LoVo (cell line): ENCODE measurements around the gene LYZL6.
"Not testable (repeated sequence)": the region's sequence is repeated elsewhere in the genome, so short reads cannot be mapped to it uniquely, and the experiment has no call there.

ENCODE experiments used
- DNase-seq: peaks from one replicate; pipeline ENCODE4 v3.0.0-alpha.2; 2016; ENCODE audit warnings: low spot score

LYZL6 gene

DNA sequence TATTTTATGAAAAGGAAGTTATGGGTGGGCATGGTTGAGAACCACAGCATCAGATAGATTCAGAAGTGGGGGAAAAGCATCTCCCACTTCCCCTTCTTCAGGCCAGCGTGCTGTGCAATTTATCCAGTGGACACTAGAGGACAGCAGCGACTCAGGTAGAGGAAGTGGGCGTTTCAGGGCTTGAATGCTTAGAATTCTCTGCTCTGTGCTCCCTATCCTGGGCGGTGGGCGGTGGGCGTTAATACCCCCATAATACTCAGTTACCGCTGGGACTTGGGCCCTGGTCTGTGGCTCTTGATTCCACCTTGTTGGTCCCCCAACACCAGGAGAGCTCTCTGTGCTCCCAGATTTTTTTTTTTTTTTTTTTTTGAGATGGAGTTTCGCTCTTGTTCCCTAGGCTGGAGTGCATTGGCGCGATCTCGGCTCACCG lies 3.7 kb upstream of the LYZL6 start:
- DNase-seq, result peak; percentile 56

DNA sequence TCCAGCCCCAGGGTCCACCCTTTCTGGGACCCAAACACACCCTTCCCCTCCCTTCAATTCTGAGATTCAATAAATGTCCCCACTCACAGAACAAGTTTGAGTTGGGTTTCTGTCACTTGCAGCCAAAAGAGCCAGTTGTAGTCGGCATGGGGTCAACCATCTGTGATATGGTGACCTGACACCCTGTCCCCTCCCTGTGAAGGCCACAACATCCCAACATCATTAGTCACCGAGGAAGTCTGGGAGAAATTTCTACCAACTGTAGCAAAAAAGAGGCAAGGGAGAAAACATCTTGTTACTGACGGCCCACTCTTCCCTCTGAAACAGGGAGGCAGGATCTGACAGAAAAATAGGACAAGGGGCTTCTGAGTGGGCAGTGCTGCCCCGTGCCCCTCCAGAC lies 638 bp upstream of the LYZL6 start:
- peak; percentile 11 for DNase-seq

DNA sequence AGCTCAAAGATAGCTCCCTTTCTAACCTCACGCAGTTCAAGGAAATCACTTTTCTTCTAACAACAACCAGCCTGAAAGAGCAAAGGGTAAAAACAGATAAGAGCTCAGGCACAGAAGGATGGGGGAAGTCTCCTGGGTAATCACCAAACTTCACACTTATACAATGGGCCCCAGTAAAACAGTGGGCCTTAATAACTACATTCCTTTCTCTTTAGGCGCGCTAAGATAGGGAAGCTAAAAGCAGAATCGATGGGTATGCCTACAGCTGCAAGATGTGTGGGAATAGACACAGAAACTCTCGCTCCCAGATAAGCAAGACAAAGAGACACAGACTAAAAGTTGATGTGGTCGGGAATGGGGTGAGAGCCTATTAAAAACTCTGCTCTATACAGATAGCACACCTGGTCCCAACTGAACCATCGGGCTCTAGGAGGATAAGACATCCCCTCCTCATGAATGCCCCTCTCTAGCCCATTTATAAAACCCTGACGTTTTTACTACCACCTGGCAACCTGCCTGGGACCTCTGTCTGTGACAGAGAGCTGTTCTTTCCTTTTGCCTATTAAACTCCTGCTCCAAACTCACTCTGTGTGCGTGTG lies 826 bp downstream of the LYZL6 start:
- DNase-seq, result no peak

DNA sequence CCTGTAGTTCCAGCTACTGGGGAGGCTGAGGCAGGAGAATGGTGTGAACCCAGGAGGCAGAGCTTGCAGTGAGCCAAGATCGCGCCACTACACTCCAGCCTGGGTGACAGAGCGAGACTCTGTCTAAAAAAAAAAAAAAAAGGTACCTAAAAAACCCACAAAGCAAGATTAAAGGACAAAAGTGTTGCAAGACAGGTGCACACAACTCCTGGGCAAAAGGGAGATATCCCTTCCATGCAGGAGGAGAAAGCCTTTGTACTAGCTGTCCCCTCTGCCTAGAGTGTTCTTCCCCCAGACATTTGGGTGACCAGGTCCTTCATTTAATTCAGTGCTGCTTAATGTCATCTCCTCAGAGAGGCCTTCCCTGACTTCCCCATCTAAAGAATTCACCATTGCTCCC lies 5.0 kb downstream of the LYZL6 start:
- DNase-seq, result not testable (repeated sequence)

DNA sequence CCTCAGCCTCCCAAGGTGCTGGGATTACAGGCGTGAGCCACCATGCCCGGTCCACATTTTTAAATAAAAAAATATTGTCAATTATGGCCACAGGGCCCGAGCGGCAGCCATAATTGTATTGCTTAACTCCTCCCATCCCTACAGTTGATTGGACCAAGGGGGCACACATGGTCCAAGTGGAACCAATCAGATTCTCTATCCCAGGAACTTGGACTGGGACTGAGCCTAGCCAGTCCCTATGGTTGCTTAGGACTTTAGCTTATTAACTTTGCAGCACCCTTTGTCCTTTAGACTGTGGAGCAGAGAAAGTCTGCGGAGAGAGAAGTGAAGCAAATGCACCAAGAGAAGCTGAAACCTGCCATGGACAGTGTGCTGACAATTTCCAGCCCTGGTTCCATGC lies 7.5 kb downstream of the LYZL6 start:
- DNase-seq, result no peak

DNA sequence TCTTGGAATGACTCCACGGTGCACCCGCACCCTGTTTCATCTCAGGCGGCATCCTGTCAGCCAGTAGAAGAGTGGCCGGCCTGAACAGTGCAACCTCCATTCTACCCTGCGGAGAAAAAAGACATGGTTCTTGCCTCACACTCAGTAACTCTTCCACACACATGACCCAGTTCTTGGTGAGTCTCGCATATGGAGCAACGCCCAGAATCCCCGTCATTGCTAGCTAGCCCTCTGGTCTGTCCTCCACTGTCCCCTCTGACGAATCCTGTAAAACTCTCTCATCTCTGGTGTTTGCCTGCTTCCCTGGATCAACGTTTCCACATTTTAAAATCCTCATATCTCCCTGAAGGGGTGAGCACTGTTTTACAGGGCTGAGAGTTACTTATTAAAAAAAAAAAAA lies 8.8 kb downstream of the LYZL6 start:
- DNase-seq, result no peak

DNA sequence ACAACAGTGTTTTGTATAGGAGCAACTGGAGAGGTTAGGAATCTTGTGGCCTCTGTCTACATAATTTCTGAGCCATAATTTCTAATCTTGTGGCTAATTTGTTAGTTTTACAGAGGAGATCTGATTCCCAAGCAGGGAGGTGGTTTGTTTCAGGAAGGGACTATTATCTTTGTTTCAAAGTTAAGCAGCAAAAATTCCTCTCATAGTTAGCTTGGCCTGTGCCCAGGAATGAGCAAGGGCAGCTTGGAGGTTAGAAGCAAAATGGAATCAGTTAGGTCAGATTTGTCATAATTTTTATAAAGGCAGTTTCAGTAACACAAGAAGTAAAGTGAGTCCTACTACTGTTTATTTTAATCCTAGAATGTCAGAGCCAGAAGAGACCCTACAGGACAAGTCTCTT lies 10.9 kb downstream of the LYZL6 start:
- DNase-seq, result no peak

DNA sequence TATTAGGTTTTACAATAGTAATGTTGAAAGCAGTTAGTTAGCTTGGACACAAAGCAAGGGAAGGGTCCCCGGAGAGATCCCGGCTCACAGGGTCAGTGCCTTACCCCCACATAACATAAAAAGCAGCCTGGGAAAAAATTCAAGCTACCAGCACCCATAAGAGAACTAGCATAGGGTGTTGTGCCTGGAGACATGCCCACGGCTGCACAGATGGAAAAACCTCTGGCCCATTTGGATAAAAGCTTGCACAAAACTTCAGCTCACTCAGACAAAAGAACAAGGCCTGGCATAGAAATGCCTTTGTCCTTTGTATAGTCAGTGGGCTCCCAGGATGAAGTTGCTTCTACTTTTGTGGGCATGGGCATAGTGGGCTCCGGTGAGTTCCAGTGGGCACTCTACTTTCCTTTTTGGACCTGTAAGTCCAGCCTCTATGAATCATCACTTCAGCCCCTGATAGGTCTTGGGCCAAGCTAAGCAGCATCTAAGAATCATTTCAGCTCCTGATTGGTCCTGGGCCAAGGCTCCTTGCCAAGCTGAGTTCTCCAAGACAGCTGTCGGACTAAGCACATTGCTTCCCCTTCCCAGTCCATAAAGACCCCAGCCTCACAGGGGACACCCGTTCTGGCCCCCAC lies 11.6 kb downstream of the LYZL6 start:
- no peak for DNase-seq

DNA sequence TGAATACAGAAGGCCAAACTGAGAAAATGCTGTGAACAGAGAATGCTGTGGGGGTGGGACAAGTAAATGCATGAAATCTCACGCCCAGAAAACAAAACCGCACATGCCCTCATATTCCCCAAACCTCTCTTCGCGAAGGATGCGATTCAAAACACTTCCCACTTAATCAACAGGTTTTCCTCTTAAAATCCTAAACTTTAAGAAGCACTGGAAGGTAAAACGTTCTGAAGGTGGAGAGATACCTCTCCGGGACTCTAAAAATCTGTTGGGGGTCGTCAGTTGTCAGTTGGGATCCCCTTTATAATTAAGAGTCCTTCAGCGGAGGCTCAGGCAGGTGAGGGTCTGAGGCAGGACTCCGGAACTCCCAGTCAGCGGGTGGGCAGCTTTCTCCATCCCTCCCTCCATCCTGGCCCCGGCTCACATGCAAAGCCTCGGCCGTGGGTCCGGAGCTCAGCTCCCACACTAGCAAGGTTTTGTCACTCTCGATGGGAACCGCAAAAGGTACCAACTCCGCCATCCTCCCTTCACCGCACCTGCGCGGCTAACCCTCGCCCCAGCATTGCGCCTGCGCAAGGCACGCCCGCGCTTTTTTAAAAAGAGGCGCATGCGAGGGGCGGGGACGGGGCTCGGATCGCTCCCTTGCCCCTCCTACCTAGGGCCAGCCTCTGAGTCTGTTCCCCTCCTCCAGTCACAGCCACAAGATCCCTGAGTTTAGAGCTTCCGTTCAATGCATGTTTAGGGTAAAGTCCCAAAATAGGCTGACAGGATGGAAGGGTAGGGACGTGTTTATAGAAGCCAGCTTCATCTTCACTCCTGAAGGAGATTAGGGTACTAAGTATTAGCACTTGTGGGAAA lies 13.1 kb downstream of the LYZL6 start, which contains the start of gene RDM1:
Gene RDM1 (minus strand): TSS at position 563 of the 855 bp plus-strand sequence. CDS start 46 bp downstream, at position 517.
- DNase-seq, result peak; percentile 79

DNA sequence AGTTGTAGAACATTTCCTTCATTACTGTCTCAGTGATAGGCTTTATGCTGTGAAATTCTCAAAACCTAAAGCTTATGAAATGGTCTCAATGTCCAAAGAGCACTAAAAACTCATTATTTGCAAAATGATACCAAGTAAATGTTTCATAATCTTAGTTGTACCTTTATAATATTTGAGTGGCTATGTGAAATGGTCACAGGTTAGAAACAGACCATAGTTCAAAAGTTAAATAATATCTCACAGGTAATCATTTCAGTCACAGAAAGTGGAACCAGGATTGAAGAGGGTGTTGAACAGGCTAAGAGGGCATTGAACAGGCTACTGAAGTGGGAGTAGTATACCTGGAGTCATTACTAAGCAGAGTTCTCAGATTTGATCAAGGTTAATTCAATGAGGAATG lies 15.8 kb downstream of the LYZL6 start:
- DNase-seq, result no peak

DNA sequence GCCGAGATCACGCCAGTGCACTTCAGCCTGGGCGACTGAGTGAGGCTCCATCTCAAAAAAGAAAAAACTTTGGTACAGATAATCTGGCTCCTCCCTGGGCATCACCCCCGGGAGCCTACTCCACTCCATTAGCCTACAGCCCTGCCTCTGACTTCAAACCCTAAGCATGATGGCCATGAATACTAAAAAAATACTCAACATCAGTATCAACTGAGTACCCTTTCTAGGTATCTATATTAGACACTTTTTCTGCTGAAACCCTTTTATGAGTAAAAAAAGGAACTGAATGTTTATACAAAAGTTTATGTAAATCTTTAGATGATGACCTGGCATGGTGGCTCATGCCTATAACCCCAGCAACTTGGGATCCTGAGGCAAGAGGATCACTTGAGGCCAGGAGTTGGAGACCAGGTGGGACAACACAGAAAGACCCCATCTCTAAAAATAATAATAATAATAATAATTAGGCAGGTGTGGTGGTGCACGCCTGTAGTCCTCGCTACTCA lies 19.9 kb downstream of the LYZL6 start:
- DNase-seq, result no peak

DNA sequence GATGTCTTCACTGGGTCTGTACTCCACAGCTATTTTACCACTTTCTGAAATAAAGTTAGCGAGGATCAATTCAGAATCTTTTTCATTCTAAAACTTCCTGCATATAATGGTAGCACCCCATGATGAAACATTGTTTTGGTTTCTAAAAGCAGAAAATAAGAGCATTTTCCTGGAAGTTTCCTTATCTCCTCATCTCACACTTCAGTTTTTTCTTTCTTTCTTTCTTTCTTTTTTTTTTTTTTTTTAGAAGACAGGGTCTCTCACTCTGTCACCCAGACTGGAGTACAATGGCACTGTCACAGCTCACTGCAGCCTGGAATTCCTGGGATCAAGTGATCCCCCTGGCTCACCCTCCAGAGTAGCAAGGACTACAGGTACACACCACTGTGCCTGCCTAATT lies 23.3 kb downstream of the LYZL6 start:
- DNase-seq, result no peak

DNA sequence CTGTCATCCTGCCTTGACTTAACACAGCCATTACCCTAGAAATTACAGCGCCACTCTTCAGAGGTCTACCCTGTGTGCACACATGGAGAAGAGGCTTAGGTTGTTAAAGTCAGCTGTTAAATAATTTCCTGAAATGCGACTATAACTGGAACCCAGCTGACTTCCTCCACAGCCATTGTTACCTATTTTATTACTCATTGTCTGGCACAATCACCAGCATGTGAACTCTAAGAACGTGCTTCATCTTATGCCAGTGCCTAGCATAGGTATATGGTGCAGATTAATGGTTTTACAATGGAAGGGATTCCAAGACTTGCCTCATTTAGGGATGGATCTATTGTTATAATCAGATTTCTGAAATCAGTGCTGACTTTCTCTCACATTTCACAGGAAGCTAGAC lies 24.8 kb downstream of the LYZL6 start:
- no peak for DNase-seq

DNA sequence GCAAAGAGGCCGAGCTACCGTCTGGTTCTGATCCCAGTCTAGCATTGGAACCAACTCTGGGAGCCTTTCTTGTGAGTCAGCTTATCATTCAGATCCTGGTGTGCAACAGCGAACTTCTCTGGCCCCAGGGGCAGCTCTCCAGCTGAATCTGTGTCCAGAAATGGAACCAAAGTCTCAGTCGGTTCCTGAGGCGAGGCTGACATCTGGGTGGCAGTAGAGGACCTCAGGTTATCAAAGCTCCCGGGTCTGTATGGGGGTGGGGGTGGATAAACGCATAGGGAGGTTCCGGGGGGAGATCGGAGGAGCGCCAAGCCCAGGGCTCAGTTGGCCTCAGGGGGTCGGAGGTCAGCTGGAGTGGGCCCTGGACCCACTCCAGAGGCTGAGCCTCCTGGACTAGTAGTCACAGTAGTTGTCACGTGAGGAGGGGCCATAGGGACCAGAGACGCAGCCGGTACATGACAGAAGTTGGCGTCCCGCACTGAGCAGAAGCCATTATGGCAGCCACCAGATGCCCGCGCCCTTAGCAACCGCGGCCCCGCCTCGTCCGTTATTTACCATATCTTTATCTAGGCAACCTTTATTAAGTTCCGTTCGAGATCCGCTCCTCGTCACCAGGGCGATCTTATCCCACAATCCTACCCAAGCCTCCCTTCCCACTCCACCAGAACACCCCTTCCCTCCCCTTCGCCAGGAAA lies 25.8 kb downstream of the LYZL6 start:
- DNase-seq, result no peak

DNA sequence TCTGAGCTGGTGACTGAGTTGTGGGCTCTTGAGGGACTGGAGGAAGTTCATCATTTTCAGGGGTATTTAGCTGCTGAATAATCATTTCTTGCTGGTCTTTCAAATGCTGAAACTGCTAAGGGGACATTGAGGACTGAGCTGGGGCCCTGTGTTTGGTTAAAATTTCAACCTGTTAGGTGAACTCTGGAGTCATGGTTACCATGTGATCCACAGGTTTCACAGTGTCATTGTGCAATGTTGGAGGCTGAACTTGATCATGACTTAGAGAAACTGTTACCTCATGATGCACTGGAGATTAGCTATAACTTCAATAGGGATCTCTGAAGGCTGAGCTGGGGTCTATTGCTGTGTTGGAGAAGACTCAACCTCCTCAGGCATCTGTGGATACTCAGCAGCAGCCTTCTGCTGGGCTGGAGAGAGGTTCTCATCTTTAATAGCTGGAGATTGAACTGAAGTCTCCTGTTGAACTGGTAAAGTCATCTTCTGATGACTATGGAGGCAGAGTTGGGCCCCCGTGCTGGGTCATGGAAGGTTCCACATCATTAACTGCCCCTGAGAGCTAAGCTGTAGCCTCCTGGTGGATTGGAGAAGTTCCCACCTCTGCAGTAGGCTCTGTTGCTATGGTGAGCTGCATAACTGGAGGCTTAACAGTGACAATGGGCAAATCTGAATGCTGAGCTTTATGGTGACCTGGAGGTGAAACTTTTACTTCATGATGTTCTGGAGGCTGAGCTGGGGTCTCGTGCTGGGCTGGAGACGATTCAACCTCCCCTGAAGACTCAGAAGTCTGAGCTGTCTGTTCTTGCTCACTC lies 28.2 kb downstream of the LYZL6 start:
- no peak for DNase-seq

DNA sequence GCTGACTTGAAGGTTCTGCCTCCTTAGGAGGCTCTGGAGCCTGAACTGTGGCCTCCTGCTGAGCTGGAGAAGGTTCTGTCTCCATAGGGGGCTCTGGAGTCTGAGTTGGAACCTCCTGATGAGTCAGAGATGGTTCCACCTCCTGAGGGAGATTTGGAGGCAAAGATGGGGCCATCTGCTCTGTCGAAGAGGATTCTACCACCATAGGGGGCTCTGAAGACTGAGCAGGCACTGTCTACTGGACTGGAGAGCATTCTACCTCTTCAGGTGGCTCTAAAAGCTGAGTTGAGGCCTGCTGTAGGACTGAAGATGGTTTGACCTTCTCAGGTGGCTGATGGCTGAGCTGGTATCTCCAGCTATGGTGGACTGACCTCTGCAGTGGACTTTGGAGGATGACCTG lies 29.2 kb downstream of the LYZL6 start:
- no peak for DNase-seq

DNA sequence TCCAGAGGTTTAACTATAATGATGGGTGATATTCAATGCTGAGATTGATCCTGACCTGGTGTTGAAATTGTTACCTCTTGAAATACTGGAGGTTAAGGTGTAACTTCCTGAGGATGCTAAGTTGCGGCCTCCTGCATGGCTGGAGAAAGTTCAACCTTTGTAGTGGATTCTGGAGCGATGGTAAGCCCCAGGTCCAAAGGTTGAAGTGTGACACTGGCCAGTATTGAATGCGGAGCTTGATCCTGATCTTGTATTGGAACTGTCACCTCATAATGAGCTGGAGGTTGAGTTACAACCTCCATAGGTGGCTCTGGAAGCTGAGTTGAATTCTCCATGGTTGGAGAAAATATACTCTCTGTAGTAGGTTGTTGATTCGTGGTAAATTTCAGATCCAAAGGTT lies 29.9 kb downstream of the LYZL6 start:
- no peak for DNase-seq

DNA sequence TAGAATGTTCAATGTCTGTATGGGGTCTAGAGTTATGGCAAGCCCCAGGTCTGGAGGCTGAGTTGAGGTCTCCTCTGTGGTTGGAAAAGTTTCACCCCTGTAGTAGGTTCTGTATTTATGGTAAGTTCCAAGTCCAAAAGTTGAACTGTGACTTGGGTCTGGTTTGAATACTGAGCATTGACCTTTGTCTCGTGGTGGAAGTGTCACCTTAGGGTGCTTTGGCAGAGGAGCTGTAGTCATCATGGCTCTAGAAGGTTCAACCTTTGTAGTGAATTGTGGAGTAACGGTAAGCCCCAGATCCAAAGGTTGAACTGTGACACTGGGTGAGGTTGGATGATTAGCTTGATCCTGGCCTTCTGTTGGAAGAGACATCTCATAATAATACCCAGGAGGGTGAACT lies 30.6 kb downstream of the LYZL6 start:
- DNase-seq, result no peak

DNA sequence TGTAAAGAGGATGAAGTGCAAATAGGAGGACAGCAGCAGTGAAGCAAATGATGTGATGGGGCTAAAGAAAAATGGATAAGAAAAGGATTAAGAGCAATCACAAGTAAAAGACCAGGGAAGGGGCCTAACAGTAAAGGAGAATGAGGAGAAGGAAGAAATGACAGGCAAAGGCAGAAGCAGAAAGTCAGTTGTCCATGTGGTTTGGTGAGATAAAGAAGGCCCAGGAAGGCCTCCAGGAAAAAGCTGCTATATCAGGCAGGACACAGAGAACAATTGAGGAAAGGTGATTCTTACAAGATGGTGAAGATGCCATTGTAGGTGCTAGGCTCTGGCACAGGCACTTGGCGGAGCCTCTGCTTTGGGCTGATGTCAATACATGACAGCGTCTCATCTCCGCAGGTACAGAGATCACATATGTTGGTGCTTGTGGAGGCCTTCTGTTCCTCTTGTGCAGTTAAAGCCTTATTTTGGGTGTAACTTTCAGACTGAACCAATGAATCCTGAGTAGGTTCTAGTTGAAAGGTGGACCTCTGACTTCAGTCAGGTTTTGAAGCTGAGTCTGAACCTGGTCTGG lies 31.1 kb downstream of the LYZL6 start:
- no peak for DNase-seq

DNA sequence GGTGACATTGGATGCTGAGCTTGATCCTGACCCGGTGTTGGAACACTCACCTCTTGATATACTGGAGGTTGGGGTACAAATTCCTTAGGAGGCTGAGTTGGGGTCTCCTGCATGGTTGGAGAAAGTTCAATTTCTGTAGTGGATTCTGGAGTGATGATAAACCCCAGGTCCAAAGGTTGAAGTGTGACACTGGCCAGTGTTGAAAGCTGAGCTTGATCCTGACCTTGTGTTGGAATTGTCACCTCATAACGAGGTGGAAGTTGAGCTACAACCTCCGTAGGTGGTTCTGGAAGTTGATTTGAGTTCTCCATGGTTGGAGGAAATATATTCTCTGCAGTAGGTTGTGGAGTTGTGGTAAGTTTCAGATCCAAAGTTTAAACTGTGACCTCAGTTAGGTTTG lies 34.1 kb downstream of the LYZL6 start:
- DNase-seq, result no peak

DNA sequence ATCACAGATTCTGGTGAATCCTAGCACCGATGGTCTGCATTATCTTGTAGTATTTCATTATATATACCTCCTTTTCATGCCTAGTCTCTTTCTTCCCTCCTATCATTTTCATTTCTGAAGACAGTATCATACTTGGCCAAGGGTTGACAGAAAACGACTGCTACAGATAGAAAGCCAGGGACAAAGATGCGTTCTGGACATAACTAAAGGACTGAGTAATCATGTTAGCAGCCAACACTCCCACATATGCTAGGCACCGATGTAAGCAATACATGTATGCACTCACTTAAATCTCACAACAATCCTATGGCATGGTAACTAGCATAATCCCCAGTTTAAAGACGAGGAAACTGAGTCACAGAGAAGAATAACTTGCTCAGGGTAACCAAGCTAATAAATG lies 35.8 kb downstream of the LYZL6 start:
- no peak for DNase-seq
